ENCODE data around the gene E2F1.
"Not testable (repeated sequence)": the region's sequence is repeated elsewhere in the genome, so short reads cannot be mapped to it uniquely, and the experiment has no call there.

Gene E2F1

DNA sequence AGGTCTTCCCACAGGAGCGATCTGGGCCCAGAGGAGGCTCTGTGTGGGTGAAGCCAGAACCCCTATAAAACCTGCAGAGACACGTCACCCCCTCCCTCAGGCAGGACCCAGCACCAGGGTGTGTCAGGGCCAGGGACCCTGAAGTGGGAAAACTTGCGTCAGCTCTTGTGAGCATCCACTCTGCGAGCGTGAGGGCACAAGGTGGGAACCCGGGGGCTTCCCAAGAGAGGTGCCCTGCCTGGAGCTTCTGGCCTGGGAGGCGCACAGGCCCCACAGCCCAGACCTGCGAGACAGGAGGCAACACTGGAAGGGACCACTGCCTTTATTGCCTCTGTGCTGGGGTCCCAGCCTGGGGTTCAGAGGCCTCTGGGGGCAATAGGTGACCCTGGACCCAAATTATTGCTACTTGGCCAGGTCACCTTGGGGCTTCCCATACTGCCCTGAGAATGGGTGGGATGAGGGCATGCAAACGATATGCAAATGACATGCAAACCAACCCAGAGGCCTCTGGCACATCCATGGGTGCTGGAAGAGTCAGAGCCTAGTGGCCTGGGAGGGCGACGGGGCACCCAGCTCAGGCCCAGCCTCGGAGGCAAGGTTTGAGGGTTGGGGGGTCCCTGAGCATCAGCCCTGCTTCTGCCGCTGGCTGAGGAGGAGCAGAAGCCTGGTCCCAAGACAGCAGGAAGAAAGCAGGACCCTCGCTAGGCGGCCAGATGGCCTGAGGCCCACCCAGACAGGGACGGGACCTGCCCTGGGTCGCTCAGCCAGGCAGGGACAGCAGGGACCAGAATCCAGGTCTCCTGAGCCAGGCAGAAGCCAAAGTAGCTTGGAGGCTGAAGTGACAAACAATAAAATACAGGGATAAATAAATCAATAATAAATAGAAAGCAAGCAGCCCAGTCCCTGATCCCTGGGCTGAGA is 29.1 kb downstream of the E2F1 start:
- DNase-seq, result no peak

DNA sequence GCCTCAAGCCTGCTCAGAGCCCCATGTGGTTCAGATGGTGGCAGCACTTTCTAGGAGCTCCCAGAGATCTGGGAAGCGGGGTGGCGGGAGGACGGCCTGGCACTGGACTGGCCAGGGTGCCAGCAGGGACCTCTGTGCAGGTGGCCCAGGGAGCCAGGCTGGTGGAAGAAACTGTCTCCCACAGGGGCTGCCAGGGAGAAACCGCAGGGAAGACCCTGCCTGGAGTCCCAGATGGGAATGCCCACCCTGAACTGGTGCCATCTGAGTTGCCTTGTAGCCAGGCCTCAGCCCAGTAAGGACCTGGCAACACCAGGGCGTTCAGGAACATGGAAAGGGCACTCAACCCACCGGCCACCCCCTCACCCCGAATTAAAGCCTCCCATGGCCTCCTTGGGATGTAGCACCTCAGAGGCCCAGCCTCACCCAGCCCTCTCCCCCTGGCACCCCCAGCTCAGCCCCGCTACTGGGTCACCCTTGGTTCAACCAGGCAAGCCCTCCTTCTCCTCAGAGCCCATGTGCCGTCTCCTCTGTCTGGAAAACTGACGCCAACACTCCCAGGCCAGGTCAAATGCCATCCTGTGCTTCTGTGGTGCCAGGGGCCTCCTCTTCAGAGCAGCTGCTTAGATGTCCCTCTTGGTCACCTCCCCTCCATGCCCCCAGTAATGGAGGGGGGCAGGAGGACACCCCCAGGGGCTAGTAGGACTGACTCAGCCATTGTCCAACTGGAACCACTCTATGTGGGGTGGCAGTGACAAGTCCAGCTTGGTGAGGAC is 30.0 kb downstream of the E2F1 start:
- no peak for DNase-seq

DNA sequence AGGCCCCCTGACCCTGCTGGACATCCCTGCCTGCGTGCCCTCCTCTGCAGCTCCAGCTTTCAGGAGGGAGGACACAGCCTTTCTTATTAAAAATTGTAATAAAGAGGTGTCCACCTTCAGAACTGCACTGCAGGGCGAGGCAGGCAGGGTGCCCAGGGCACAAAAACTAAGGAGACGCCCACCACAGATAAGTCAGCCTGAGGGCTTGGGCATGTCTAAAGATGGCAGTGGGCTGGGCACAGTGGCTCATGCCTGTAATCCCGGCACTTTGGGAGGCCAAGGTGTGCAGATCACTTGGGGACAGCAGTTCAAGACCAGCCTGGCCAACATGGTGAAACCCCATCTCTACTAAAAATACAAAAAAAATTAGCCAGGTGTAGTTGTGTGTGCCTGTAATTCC is 31.0 kb downstream of the E2F1 start:
- no peak for DNase-seq

DNA sequence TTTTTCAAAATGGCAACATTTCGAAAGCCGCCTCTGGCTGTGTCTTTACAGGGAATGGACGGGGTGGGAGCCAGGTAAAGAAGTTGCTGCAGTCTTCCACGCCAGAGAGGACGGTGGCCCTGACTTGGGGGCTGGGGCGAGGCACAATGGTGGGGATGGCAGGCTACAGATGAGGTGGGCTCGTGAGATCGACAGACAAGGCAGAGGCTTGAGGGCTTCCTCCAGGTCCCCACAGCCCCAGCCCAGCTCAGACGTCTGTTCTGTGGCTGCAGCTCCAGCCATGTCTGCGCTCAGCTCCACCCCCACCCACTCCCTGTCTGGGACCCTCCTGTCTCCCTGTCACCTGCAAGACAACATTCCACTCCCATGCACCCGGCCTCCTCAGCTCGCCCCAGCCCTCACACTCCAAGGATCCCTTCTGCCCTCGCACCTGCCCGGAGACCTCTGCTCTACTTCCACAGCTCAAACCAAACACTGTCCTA is 31.5 kb downstream of the E2F1 start:
- no peak for DNase-seq

DNA sequence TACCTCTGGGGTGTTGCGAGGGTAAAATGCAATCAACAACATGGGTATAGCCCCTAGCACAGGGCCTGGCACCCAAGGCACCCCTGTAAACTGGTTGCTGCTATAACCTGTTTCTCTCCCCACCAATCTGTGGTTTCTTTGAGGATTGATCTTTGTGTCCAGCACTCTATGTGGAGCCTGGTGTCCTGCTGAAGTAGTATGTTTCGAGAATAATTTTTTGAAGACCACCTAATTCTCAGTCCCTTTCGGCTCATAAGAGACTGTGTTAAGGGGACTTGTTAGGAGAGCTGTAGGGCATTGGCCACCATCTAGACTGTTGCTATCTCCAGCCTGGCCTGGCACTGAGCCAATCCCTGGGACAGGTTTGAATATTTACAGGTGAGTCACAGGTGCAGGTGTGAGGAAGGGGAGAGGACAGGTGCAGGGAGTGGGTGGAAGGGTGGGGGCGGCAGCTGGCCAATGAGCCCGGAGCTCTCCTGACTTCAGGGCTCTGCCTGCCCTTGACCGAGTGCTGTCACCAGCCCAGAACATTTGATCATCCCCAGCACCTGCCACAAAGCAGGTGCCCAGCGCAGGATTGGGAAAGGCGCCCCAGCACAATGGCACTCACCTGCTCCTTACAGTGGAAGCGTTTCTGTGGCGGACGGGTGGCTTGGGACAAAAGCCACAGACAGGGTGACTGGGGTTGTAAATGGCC is 32.1 kb downstream of the E2F1 start:
- no peak for DNase-seq

DNA sequence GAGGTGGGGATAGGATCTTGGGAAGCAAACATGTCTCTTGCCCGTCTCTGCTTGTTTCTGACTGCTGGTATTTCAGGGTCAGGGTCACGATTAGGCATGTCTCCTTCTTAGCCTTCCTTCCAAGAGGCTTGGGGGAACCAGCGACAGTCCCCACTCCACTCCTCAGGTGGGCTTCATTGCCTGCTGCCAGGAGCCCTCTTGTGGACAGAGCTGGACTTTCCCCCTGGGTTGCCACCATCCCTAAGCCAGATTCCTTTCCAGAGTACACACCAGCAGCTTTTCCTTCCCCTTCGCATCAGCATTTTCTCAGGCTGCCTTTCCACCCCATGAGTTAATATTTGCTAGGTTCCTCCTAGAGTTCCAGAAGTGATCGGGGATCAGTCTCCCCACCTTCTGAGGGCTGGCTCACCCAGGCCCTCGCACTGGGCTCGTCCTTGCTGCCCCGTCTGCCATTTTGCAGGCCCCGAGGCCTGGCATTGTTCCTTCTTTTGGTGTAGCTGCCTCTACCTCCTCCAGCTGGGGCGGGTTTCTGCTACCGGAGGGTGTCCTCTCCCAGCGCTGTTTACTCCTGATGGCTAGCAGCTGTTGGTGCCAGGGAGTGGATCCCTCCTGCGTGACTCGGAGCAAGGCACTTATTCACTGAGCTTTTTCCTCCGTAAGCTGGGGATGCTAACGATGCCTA is 32.8 kb downstream of the E2F1 start:
- DNase-seq, result peak in 1 of 4 experiments; percentile 12

DNA sequence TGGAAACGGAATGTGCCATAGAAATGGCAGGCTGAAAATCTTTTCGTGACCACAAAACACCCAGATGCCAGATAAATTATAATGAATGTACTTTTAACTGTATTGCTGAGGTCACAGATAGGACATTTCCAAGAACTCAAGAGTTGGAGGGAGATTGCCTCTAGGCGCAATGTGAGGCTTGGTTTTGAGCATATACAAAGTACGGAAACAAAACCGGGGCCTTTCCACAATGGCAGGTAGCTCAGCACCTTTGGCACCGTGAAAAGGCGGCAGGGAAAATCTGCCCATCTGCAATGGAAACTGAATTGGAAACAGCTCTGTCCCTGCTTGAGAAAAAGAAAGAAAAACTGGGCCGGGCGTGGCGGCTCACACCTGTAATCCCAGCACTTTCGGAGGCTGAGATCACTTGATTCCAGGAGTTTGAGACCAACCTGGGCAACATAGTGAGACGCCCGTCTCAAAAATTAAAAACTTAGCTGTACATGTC is 34.6 kb downstream of the E2F1 start:
- DNase-seq, result no peak

DNA sequence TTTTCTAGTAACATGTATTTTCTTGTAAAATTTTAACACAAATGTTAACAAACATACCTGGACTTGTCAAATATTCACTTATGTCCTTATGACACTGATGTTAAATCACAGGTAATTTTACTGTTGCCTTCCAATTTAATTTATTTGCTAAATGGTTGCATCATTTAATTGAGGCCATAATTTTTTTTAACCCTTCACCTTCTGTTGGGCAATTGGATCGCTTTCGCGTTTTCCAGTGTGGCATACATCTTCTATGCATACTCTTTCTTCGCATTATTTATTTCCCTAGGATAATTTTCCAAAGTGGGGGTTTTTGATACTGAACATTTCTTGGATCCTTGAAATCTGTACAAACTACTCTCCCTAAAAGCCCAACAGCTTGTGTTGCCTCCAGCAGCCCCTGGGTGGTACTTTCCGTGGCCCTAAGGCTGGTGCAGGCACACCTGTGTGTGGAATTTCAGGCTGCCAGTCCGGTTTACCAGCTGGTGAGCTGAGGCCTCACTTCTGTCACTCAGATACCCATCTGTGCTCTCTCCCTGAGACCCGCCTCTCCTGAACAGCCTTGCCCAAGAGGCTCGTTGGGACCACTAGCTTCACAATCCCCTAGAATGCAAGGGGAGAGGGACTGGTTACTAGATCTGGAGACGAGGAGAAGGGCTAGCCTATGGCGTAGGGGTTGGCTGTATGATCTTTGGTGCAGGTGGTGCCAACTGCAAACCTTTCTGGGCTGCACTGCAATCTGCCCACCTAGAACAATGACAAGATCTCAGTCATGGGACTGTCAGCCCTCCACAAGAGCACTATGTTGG is 35.2 kb downstream of the E2F1 start:
- no peak for DNase-seq

DNA sequence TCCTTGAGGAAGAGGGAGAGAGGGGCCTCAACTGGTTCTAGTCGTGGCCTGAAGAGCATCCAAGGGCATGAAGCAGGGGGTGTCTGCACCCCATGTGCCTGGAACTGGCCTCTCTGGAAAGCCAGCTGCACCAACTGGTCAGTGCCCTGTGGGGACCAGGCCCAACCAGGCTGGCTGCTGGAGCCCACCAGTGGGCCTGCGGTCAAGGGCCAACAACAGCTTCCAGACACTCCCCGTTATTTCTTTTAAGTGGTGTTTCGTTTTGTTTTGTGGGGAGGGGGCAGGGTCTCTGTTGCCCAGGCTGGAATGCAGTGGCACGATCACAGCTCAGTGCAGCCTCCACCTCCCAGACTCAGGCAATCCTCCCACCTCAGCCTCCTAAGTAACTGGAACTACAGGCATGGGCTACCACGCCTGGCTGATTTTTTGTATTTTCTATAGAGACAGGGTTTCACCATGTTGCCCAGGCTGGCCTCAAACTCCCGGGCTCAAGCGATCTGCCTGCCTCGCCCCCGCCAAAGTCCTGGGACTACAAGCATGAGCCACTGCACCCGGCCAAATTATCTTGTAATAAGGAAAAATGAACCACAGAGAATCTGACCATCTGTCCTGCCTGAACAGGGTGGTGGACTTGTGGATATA is 36.0 kb downstream of the E2F1 start:
- no peak for DNase-seq

DNA sequence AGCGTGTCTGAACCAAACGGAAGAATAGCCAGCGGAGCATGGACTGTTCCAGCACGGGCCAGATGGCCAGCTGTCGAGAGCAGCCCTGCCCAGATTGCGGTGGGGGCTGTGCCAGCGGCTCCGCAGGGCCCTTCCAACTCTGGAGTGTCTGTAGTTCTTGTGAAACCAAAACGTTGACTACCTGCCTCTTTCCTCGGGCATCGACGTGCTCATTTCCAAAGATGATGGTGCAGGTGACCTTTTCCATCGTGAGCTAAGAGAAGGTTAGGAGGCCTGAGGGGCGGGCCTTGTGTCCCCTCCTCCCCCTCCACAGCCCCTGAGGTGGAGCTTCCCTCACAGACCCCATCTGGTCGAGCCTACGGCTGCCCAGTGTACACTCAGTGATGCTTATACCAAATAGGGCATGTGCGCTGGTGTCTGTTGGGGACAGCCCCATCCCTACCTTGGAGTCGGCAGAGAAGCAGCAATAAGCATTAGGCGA is 36.9 kb downstream of the E2F1 start:
- no peak for DNase-seq

DNA sequence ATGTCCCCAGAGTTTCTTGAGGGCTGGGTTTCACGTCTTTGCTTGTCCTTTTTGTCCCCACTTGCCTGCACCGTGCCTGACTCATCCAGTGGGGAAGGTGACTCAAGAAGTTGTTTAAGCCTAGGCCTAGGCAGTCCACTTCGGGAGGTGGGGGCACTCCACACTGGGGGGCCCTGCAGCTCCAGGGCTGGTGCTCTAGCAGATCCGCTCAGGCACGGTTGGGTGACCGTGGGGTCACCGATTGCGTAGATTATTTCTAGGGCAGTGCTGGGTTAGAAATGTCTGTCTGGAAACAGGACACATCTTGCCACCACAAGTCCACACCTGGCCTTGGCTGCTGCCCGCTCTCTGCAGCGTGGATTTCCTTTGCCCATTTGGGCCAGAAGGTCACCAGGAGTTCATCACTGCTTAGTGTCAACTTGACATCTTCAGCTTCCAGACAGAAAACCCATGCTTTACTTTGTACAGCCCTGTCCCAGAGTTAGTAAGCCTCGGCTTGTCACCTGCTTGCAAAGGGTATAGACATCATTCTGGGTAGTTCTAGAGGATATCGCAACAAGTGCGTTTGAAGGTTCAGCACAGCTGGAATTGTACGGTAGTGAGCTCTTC is 37.7 kb downstream of the E2F1 start:
- no peak for DNase-seq

DNA sequence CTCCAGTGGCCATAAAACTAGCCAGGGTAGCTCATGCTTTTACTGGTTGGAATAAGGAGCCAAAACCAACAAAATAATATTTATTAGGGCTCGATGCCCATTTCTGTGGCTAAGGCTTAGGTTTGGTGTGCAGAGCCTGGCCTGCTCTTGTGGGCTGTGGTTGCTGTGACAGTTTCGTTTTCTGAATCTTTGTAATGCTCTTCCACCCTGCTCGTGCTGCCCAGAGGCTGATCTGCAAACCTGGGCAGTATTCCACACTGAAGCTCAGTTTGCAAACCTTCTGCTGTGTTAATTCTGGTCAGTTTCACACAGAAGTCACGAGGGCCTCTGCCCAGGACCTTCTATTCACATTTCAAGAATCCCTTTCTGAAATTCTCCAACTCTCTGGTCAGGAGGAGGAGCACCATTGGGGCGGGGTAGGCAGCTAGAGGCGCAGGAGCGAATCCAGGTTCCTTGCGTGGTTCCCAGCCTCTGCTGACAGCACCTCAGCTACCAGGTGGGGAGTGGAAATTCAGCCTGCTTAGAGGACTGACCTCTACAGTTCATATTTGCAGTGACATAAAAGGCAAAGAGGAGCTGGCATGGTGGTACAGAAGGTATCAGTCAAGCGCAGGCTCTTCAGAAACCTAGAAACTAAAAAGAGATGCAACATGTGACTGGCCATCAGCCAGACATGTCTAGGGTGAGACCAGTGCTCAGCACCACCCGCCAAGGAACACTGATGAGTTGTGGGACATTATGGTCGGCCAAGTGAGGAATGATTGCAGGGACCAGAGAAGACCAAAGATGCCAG is 38.4 kb downstream of the E2F1 start:
- no peak for DNase-seq

DNA sequence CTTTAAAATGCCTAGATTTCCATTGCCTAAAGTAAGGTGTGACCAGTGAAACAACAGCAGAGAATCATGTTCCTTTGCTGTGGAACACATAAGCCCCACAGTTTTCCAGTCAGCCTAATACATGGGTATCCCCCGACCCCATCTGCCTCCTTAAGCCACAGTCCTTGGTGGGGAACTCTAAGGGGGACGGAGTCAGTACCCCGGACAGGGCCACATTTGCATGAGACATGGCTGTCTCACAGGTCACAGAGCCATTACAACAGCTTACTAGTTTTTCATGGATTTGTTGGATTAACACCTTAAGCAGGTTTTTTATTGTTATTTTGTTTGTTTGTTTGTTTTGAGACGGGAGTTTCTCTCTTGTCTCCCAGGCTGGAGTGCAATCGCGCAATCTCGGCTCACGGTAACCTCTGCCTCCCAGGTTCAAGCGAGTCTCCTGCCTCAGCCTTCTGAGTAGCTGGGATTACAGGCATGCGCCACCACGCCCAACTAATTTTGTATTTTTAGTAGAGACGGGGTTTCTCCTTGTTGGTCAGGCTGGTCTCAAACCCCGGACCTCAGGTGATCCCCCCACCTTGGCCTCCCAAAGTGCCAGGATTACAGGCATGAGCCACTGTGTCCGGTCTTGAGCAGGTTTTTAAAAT is 39.1 kb downstream of the E2F1 start:
- DNase-seq, result not testable (repeated sequence)

DNA sequence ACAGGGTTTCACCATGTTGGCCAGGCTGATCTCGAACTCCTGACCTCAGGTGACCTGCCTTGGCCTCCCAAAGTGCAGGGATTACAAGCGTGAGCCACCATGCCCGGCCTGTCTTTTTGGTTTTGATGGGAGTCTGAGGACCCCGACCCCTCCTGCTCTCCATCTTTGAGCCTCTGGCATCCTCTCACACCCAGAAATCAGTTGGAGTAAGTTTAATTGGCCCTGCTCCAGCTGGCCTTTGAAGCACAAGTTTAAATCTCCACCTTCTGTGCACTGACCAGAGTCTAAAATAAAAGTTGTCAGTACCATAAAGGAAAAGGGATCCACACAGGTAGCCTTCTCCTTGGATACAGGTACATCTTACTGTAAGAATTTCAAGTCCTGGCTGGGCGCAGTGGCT is 40.0 kb downstream of the E2F1 start:
- no peak for DNase-seq

DNA sequence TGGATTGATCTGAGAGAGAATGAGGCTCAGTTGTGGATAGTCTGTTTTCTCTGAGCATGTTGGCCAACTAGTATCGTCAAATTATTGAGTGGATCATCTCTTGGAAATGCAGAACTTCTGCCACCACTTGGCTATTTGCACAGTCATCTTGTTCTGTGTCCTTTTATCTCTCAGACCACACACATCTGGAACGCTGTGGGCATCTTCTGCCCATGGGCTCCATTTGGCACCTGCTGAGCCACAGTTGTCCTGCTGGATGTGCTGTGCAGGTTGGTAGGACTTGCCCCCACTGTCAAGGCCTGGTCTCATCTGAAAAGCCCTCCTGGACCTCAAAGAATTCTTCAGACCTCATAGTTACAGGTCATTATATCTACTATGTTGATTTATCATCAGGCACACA is 40.8 kb downstream of the E2F1 start:
- DNase-seq, result no peak

DNA sequence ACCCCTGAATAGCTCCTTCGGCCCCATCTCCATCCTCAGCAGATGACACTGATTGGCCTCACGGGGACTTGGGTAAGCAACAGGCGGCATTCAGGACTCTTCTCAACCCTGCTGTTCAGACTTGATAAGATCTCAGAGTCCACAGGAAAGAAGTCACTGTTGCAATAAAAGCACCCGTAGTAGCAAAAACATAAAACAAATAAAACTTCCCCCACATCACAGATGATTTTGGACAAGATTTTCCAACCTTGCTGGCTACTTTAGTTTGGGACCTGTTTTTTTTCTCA is 41.2 kb downstream of the E2F1 start:
- no peak for DNase-seq

DNA sequence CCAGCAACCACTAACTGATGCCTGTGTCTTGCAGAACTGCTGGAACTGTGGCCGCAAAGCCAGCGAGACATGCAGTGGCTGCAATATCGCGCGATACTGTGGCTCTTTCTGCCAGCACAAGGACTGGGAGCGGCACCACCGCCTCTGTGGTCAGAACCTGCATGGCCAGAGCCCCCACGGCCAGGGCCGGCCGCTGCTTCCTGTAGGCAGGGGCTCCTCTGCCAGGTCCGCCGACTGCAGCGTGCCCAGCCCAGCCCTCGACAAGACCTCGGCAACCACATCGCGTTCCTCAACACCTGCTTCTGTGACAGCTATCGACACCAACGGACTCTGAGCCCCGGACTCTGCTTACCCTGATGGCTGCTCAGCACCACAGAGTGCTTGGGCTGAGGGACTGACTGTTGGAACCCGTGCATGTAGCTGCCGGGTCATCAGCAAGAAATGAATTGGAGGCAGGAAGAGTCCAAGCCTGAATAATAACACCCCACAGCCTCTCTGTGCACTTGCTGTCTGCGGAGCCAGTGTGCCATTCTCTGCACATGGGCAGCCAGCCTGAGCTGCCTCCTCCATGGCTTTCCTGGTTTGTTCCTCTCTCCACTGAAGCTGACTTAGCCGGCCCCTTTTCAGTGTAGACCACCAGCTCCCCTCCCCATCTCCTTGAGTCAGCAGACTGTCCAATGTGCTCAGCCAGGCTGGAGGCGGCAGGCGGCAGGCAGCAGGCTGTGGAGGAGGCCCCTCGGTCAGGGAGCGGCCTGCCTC is 41.7 kb downstream of the E2F1 start:
- DNase-seq, result no peak

DNA sequence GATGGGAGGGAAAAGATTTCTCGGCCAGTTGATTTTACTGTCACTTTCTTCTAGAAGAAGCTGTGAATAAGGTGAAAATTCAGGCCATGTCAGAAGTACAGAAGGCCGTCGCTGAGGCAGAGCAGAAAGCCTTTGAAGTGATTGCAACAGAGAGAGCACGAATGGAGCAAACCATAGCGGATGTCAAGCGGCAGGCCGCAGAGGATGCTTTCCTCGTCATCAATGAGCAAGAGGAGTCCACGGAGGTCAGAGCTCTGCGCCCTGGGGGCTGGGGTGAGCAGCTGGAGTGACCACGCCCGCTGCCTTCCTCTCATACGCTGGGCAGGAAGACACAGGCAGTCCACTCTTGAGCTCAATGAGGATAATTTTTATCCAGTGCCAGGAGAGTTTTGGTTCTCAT is 45.9 kb downstream of the E2F1 start:
- no peak for DNase-seq

DNA sequence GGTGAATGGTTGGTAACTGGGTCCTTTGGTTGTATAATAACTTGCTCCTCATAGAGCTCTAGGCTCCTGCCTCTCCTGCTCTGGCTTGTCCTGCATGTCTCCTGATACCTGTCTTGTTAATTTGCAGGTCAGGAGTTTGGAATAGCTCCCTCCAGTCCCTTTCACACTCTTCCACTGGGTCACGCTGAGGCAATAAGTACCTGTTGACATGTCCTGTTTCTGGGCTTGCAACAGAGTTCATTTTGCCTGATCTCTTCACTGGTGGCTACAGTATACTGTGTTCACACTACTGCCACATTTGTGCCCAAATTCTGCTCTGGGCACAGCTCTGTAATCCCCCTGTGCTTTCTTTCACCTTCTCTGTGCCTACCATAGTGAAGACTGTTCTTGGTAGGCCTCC is 49.4 kb downstream of the E2F1 start:
- no peak for DNase-seq

All from activated naive CD4-positive, alpha-beta T cell (primary cell).